K562 (cell line): ENCODE measurements around the gene PHF21B. TPM values are rescaled to one million over a fixed set of nuclear protein-coding genes. Genes with fewer than 3 reads are reported as not detected.

ENCODE experiments used
- CGGBP1 ChIP-seq: fragments of 250-450 bp; sonication (Bioruptor Pico); IDR thresholded peaks from 2 replicates; pipeline ENCODE4 v1.9.0; 2021; ENCODE audit warnings: mild to moderate bottlenecking
- HOXB6 ChIP-seq: fragments of 250-450 bp; sonication (Bioruptor Pico); IDR thresholded peaks from 2 replicates; pipeline ENCODE4 v1.5.1; 2022; ENCODE audit warnings: mild to moderate bottlenecking, borderline replicate concordance
- NCOA4 ChIP-seq: fragments of 450-650 bp; IDR thresholded peaks from 2 replicates; pipeline ENCODE4 v1.6.1; 2018; ENCODE audit warnings: mild to moderate bottlenecking; ENCODE audit not compliant: partially characterized antibody
- RBM25 ChIP-seq: fragments of 200-400 bp; formaldehyde crosslinking; IDR thresholded peaks from 2 replicates; pipeline ENCODE4 v1.6.1; 2018; ENCODE audit warnings: low read length, low read depth, moderate library complexity; ENCODE audit not compliant: severe bottlenecking
- SOX6 ChIP-seq: fragments of 450-650 bp; IDR thresholded peaks from 2 replicates; pipeline ENCODE4 v1.6.1; 2014; ENCODE audit warnings: mild to moderate bottlenecking
- TCF7 ChIP-seq: sonication (generic); IDR thresholded peaks from 2 replicates; pipeline ENCODE4 v1.6.1; 2016; ENCODE audit warnings: antibody characterized with exemption, borderline replicate concordance
- ZBTB49 ChIP-seq: sonication (generic); formaldehyde crosslinking; IDR thresholded peaks from 2 replicates; pipeline ENCODE4 v1.8.0; 2022; ENCODE audit warnings: missing genetic modification reagents, mild to moderate bottlenecking, borderline replicate concordance
- ZNF174 ChIP-seq: fragments of 250-450 bp; sonication (Bioruptor Pico); IDR thresholded peaks from 2 replicates; pipeline ENCODE4 v1.4.0; 2020; ENCODE audit warnings: mild to moderate bottlenecking
- polyA plus RNA-seq, 8 experiments: library from polyadenylated mRNA; depleted of rRNA in 4 of 8; stranded (reverse) in 5 of 8; unstranded in 3 of 8; fragments of >200 nt; fragmentation: Nextera tagmentation in 2 of 8; fragmentation: Illumina TruSeq in 1 of 8; extraction: Ambion mirVana in 2 of 8; extraction: Trizol in 1 of 8; gene quantifications; 2 replicates each; pipeline versions ENCODE4 v1.2.1 to v1.2.3, GENCODE V29; 2011 to 2014; ENCODE audit warnings: inconsistent platforms in 1 of 8, missing spikeins in 1 of 8
- total RNA-seq, 7 experiments: library from RNA; depleted of rRNA in 6 of 7; stranded (reverse); fragments of >200 nt in 6 of 7; fragmentation: Illumina TruSeq in 2 of 7; extraction: Trizol in 2 of 7; gene quantifications; 2 replicates each; pipeline versions ENCODE4 v1.2.1 to v1.2.3, GENCODE V29; 2011 to 2021; ENCODE audit warnings: low replicate concordance in 1 of 7

Gene PHF21B
- total and polyA plus RNA-seq, 9 of the 15 experiments (the other 6 are each of a cell fraction or from before 2014, with no cell fraction given) = 0.04 TPM; not detected in 8

- TF ChIP-seq HOXB6 (CRISPR knock-in tag) (no peak), CGGBP1 (CRISPR knock-in tag) (no peak), TCF7 (no peak), ZNF174 (CRISPR knock-in tag) (no peak), NCOA4 (no peak), RBM25 (no peak), SOX6 (no peak), ZBTB49 (CRISPR knock-in tag) (no peak)
These were observed 3.5 kb downstream of the PHF21B start (continued) for GRCh38 chr22:45006111-45006963.
